NT2/D1 (cell line): Measurements from ENCODE around the gene GMDS.

Experiments used
- DNase-seq: peaks from one replicate; pipeline ENCODE4 v3.0.0-alpha.2; 2011; ENCODE audit warnings: low read depth, low spot score
- H3K27me3 ChIP-seq: 2 replicates; pipeline ENCODE4 v1.6.0; 2011; ENCODE audit warnings: mild to moderate bottlenecking; ENCODE audit not compliant: insufficient read length, insufficient read depth
- H3K36me3 ChIP-seq: 2 replicates; pipeline ENCODE4 v1.6.1; 2011; ENCODE audit warnings: mild to moderate bottlenecking, low read length, mixed read lengths; ENCODE audit not compliant: insufficient read depth, insufficient read length
- H3K4me1 ChIP-seq: 2 replicates; pipeline ENCODE4 v1.5.1; 2011; ENCODE audit not compliant: insufficient read depth, insufficient read length
- H3K4me3 ChIP-seq: 2 replicates; pipeline ENCODE4 v1.5.1; 2011; ENCODE audit warnings: low read depth; ENCODE audit not compliant: insufficient read length
- H3K9ac ChIP-seq: 2 replicates; pipeline ENCODE4 v1.6.0; 2011; ENCODE audit warnings: low read depth; ENCODE audit not compliant: insufficient read length
- H3K9me3 ChIP-seq: 2 replicates; pipeline ENCODE4 v1.5.1; 2011; ENCODE audit warnings: mild to moderate bottlenecking, low read length; ENCODE audit not compliant: insufficient read depth
- SUZ12 ChIP-seq: IDR thresholded peaks from 2 replicates; pipeline ENCODE4 v1.6.1; 2011; ENCODE audit not compliant: insufficient read length, insufficient read depth; ENCODE audit errors: extremely low read depth
- YY1 ChIP-seq: IDR thresholded peaks from 2 replicates; pipeline ENCODE4 v1.6.1; 2011; ENCODE audit not compliant: insufficient read length, insufficient read depth
- ZNF274 ChIP-seq: IDR thresholded peaks from 2 replicates; pipeline ENCODE4 v1.6.1; 2011; ENCODE audit warnings: mild to moderate bottlenecking, low read depth, low read length

The GMDS gene

GRCh38 chr6:1616701-1617463, 628.5 kb downstream of the GMDS start:
- H3K27me3 ChIP-seq = peaks cover 100% of the 10 kb centered on the region
- H3K4me3 ChIP-seq = no peak overlapping the region
- TF ChIP-seq SUZ12 = no peak
- no peak for TF ChIP-seq ZNF274
- no peak for TF ChIP-seq YY1

GRCh38 chr6:1615853-1616420, 629.5 kb downstream of the GMDS start:
- no peaks in the 10 kb centered on the region for H3K9me3 ChIP-seq
- H3K4me3 ChIP-seq = no peak overlapping the region
- no peaks in the 10 kb centered on the region for H3K36me3 ChIP-seq
- H3K4me1 ChIP-seq = no peaks in the 10 kb centered on the region
- H3K9ac ChIP-seq = no peak overlapping the region
- no peak for DNase-seq
- H3K27me3 ChIP-seq = peaks cover 99% of the 10 kb centered on the region
- TF ChIP-seq ZNF274 (no peak), SUZ12 (no peak), YY1 (no peak)

More at GRCh38 chr6:1616701-1617463, 628.5 kb downstream of the GMDS start:
- Histone ChIP-seq H3K36me3 (no peaks in the 10 kb centered on the region), H3K9me3 (no peaks in the 10 kb centered on the region), H3K4me1 (no peaks in the 10 kb centered on the region), H3K9ac (no peak overlapping the region)
- DNase-seq = no peak

- Histone ChIP-seq H3K9me3 (no peaks in the 10 kb centered on the region), H3K4me3 (peak overlapping the region; percentile 45), H3K9ac (peak overlapping the region; percentile 62), H3K27me3 (peaks cover 99% of the 10 kb centered on the region), H3K4me1 (no peaks in the 10 kb centered on the region), H3K36me3 (no peaks in the 10 kb centered on the region)
- no peak for DNase-seq
- TF ChIP-seq SUZ12 = no peak
- TF ChIP-seq YY1 = no peak
- TF ChIP-seq ZNF274 = no peak
Measured at GRCh38 chr6:1615151-1615852, 630.1 kb downstream of the GMDS start.

GRCh38 chr6:1614448-1615150, 630.8 kb downstream of the GMDS start:
- no peak for DNase-seq
- TF ChIP-seq ZNF274 = no peak
- no peak for TF ChIP-seq SUZ12
- TF ChIP-seq YY1 = no peak
- peak overlapping the region; percentile 62 for H3K9ac ChIP-seq
- no peaks in the 10 kb centered on the region for H3K9me3 ChIP-seq
- H3K27me3 ChIP-seq = peaks cover 92% of the 10 kb centered on the region
- no peaks in the 10 kb centered on the region for H3K4me1 ChIP-seq
- peak overlapping the region; percentile 45 for H3K4me3 ChIP-seq
- H3K36me3 ChIP-seq = no peaks in the 10 kb centered on the region

- no peak for DNase-seq
- Histone ChIP-seq H3K27me3 (peaks cover 90% of the 10 kb centered on the region), H3K4me1 (no peaks in the 10 kb centered on the region), H3K36me3 (no peaks in the 10 kb centered on the region), H3K9ac (peak overlapping the region; percentile 32), H3K4me3 (peak overlapping the region; percentile 11), H3K9me3 (no peaks in the 10 kb centered on the region)
- TF ChIP-seq YY1 = no peak
Measured at GRCh38 chr6:1613688-1614447, 631.5 kb downstream of the GMDS start.

- Histone ChIP-seq H3K36me3 (no peaks in the 10 kb centered on the region), H3K4me1 (no peaks in the 10 kb centered on the region), H3K27me3 (peaks cover 90% of the 10 kb centered on the region), H3K4me3 (no peak overlapping the region), H3K9me3 (no peaks in the 10 kb centered on the region), H3K9ac (no peak overlapping the region)
- no peak for DNase-seq
- TF ChIP-seq YY1 = no peak
- no peak for TF ChIP-seq ZNF274
- no peak for TF ChIP-seq SUZ12
Measured at GRCh38 chr6:1613346-1613687, 632.1 kb downstream of the GMDS start.
